GM10266 (cell line): ENCODE data around the gene TNFSF13B.

Experiments used
- DNase-seq: peaks from one replicate; pipeline ENCODE4 v3.0.0; 2012; ENCODE audit errors: extremely low spot score
- TF ChIP-seq, protein P1 (sequence below): IDR thresholded peaks from 2 replicates; pipeline ENCODE4 v1.5.1; 2012; ENCODE audit warnings: mild to moderate bottlenecking, low read depth; ENCODE audit not compliant: control insufficient read depth, insufficient read depth; ENCODE audit errors: missing control alignments

Gene TNFSF13B

DNA sequence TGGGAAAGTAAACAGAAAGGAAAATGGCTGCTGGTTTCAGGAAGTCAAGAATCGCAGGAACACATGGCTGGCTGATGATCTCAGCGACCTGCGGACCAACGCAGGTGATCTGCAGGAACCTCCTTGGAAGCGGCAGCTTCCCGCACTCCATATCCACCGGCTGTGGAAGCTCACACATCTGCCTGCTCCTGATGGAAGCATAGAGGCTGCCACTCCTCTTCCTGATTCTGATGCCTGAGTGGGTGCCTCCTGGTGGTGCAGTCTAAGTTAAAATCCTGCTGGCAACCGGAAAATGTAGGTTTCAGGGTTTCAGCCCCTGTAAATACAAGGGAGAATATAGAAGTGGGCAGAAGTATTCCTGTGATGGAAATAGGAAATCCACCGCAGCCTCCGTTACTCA, 75.5 kb downstream of the TNFSF13B start:
- no peak for DNase-seq
- TF ChIP-seq, protein P1, sequence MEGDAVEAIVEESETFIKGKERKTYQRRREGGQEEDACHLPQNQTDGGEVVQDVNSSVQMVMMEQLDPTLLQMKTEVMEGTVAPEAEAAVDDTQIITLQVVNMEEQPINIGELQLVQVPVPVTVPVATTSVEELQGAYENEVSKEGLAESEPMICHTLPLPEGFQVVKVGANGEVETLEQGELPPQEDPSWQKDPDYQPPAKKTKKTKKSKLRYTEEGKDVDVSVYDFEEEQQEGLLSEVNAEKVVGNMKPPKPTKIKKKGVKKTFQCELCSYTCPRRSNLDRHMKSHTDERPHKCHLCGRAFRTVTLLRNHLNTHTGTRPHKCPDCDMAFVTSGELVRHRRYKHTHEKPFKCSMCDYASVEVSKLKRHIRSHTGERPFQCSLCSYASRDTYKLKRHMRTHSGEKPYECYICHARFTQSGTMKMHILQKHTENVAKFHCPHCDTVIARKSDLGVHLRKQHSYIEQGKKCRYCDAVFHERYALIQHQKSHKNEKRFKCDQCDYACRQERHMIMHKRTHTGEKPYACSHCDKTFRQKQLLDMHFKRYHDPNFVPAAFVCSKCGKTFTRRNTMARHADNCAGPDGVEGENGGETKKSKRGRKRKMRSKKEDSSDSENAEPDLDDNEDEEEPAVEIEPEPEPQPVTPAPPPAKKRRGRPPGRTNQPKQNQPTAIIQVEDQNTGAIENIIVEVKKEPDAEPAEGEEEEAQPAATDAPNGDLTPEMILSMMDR, result no peak

DNA sequence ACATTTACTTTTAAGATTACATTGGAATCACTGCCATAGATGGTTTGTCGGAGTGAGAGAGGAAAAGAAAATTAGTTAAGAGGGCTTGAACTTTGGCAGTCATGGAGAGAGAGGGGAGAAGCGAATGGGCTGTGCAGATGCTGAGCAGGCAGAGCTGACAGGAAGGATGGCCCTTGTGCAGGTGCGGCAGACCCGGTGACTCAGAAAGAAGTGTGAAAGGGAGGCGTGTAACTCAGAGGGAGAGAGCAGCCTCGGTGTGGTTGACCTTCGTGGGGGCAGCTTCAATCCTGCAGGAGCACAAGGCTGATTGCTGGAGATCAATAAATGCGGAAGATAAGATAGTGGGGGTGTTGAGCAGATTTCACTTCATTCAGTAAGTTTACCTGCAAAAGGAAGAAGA, 76.9 kb downstream of the TNFSF13B start:
- no peak for DNase-seq
- TF ChIP-seq, protein P1, result no peak

DNA sequence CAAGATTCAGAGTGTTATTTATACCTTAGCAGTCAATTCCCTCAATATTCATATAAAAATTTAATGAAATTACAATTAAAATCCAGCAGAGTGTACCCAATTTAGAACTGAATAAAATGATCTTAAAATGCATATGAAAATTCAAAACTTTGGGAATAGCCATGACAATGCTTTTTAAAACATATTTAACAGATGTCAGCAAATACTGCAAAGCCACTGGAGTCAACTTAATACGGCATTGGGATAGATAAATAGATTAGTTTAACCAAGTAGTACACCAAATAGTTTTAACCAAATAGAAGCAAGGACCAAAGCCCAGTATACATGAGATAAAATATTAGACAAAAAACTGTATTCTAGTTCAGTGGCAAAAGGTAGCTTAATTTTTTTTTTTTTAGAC, 79.8 kb downstream of the TNFSF13B start:
- DNase-seq, result no peak
- TF ChIP-seq, protein P1, result no peak

DNA sequence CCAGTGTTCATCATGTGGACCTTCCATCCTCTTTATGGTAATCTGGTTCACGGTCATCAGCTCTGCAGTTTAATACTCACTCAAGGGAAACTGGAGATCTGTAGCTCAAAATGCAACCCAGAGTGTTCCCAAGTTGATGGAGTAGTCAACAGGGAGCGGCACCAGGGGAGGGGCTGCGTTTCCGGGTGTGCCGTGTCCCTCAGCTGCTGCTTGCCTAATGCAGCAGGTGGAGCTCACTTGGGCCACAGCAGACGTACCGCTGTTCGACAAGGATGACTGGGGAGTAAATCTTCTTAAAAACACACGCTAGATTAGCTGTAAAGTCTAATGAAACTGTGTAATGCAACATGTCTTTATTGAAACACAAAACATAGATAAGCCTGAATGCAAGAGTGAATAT, 81.1 kb downstream of the TNFSF13B start:
- DNase-seq, result no peak
- TF ChIP-seq, protein P1, result no peak

DNA sequence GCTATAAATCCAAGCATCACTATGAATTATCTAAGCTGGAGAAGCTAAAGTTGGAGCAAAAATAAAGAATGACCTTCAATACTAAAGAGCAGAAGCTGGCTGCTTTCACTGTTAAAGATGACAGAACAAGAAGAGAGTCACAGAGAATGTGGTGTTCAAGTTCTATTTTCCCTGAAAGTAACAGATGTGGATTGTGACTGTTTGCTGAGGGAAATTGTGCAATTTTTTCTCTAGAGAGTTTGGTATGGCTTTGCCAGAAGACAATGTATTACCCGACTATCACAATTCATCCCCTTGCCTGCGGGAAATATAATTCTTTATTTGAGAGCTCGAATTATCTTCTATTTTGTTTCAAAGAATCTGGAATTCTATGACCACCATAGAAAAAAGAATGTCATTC, 83.1 kb downstream of the TNFSF13B start:
- TF ChIP-seq, protein P1, result no peak
- no peak for DNase-seq

DNA sequence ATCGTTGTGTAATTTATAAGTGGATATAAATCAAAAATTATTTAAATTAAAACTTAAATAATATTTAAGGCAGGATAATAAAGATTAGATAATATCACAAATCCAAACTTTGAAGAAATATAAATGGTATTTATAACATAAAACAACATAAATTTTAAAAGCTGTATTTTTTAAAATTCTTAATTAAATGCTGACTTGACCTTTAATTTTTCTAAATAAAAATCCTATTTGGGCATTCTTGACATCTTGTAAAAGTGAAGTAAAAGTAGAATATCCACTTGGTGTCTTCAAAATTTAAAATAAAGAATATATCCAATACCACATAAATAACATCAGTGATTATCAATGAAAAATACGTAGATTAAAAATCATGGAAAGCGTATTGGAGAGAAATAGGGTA, 87.7 kb downstream of the TNFSF13B start:
- TF ChIP-seq, protein P1, result no peak
- DNase-seq, result no peak
